Measurements from ENCODE around the gene LEPROT.

GRCh38 chr1:65434760-65435159, 14.3 kb downstream of the LEPROT start:
- TF ChIP-seq CTCF (IDR thresholded peaks at IDR 0.05 in 4 of 5, conservative IDR thresholded peaks at IDR 0.05 in 1 of 5), result no peak
- no peak for TF ChIP-seq POLR2A (IDR thresholded peaks at IDR 0.05)
